K562 (cell line): ENCODE data around the gene ANAPC5. TPM values are rescaled to one million over a fixed set of nuclear protein-coding genes. Genes with fewer than 3 reads are reported as not detected.
A peak's percentile ranks its signal among the peaks of the same experiment; 100 is the strongest.

Source experiments
- CEBPG ChIP-seq, 3 experiments: fragments of 200-800 bp in 1 of 3; sonication (Bioruptor generic) in 1 of 3; sonication (generic) in 1 of 3; formaldehyde crosslinking in 1 of 3; IDR thresholded peaks in 2 of 3; conservative IDR thresholded peaks in 1 of 3; 2 replicates each; pipeline versions ENCODE4 v1.6.1 to v1.8.0; 2016 to 2022; ENCODE audit warnings: missing compliant biosample characterization in 2 of 3, missing genetic modification characterization in 2 of 3, mild to moderate bottlenecking in 1 of 3, missing genetic modification reagents in 1 of 3
- EGR1 ChIP-seq: fragments of 450-650 bp; conservative IDR thresholded peaks from 2 replicates; pipeline ENCODE4 v1.6.1; 2017; ENCODE audit warnings: mild to moderate bottlenecking
- ELF4 ChIP-seq: fragments of 450-650 bp; formaldehyde crosslinking; IDR thresholded peaks from 2 replicates; pipeline ENCODE4 v1.4.0; 2022; ENCODE audit warnings: missing genetic modification characterization
- HCFC1 ChIP-seq: IDR thresholded peaks from 2 replicates; pipeline ENCODE4 v1.6.1; 2012; ENCODE audit warnings: low read depth, low read length, improper control_type of control experiment
- HMGN3 ChIP-seq: IDR thresholded peaks from 2 replicates; pipeline ENCODE4 v1.6.1; 2011; ENCODE audit warnings: borderline replicate concordance, low read depth, mild to moderate bottlenecking, mixed read lengths, low read length; ENCODE audit not compliant: insufficient read length; ENCODE audit errors: extremely low read depth
- MAX ChIP-seq: sonication (generic); formaldehyde crosslinking; IDR thresholded peaks from 2 replicates; pipeline ENCODE4 v1.9.0; 2022; ENCODE audit warnings: mild to moderate bottlenecking, missing genetic modification reagents
- MBD2 ChIP-seq: sonication (generic); IDR thresholded peaks from 2 replicates; pipeline ENCODE4 v1.6.1; 2016; ENCODE audit warnings: low read depth, borderline replicate concordance
- MEF2D ChIP-seq: conservative IDR thresholded peaks from 2 replicates; pipeline ENCODE4 v1.6.1; 2016; ENCODE audit warnings: low read depth, missing genetic modification characterization, missing compliant biosample characterization
- MTF1 ChIP-seq: fragments of 250-450 bp; sonication (Bioruptor Pico); IDR thresholded peaks from 2 replicates; pipeline ENCODE4 v1.9.0; 2021; ENCODE audit warnings: moderate library complexity, mild to moderate bottlenecking, inconsistent platforms, borderline replicate concordance
- NR2C1 ChIP-seq, 2 experiments: fragments of 450-650 bp; IDR thresholded peaks; 2 replicates each; pipeline ENCODE4 v1.6.1; 2017; ENCODE audit warnings: mild to moderate bottlenecking in 2 of 2, antibody characterized with exemption in 1 of 2, inconsistent platforms in 1 of 2, missing compliant biosample characterization in 1 of 2, missing genetic modification characterization in 1 of 2
- NR4A1 ChIP-seq, 2 experiments: fragments of 250-450 bp in 1 of 2; fragments of 450-650 bp in 1 of 2; sonication (Bioruptor Pico) in 1 of 2; IDR thresholded peaks; 2 replicates each; pipeline versions ENCODE4 v1.4.0 to v1.6.1; 2016 to 2020; ENCODE audit warnings: mild to moderate bottlenecking in 2 of 2, missing compliant biosample characterization in 1 of 2, missing genetic modification characterization in 1 of 2, moderate library complexity in 1 of 2
- POLR3G ChIP-seq: IDR thresholded peaks from 2 replicates; pipeline ENCODE4 v1.6.1; 2011; ENCODE audit not compliant: insufficient read length, insufficient replicate concordance; ENCODE audit errors: extremely low read depth
- RBBP5 ChIP-seq: fragments of 200-600 bp; sonication (generic); IDR thresholded peaks from 2 replicates; pipeline ENCODE4 v1.6.1; 2012; ENCODE audit warnings: borderline replicate concordance, mild to moderate bottlenecking, low read length, control low read depth, inconsistent platforms; ENCODE audit not compliant: insufficient read depth, poor library complexity, severe bottlenecking
- RFX7 ChIP-seq: fragments of 250-450 bp; sonication (Bioruptor Pico); IDR thresholded peaks from 2 replicates; pipeline ENCODE4 v1.5.1; 2021; ENCODE audit warnings: mild to moderate bottlenecking
- SIX5 ChIP-seq, 2 experiments: IDR thresholded peaks; 2 replicates each; pipeline ENCODE4 v1.6.1; 2011; ENCODE audit warnings: low read length in 2 of 2, borderline replicate concordance in 1 of 2, low read depth in 1 of 2, mild to moderate bottlenecking in 1 of 2, moderate library complexity in 1 of 2; ENCODE audit not compliant: insufficient read depth in 1 of 2
- SMARCB1 ChIP-seq: IDR thresholded peaks from 2 replicates; pipeline ENCODE4 v1.6.1; 2011; ENCODE audit warnings: improper control_type of control experiment, low read depth; ENCODE audit not compliant: insufficient read length
- SREBF2 ChIP-seq: sonication (generic); formaldehyde crosslinking; IDR thresholded peaks from 2 replicates; pipeline ENCODE4 v1.4.0; 2020; ENCODE audit warnings: mild to moderate bottlenecking, missing genetic modification reagents
- STAT6 ChIP-seq: sonication (generic); formaldehyde crosslinking; IDR thresholded peaks from 2 replicates; pipeline ENCODE4 v1.8.1; 2023; ENCODE audit warnings: mild to moderate bottlenecking, missing genetic modification reagents
- USF1 ChIP-seq: sonication (generic); formaldehyde crosslinking; IDR thresholded peaks from 2 replicates; pipeline ENCODE4 v1.9.0; 2022; ENCODE audit warnings: mild to moderate bottlenecking, missing genetic modification reagents
- ZNF217 ChIP-seq: sonication (generic); formaldehyde crosslinking; IDR thresholded peaks from 2 replicates; pipeline ENCODE4 v1.8.0; 2022; ENCODE audit warnings: mild to moderate bottlenecking, missing genetic modification reagents
- ZNF274 ChIP-seq: IDR thresholded peaks from 2 replicates; pipeline ENCODE4 v1.6.1; 2011; ENCODE audit warnings: low read depth, mild to moderate bottlenecking, low read length, moderate library complexity, borderline replicate concordance
- polyA plus RNA-seq, 8 experiments: library from polyadenylated mRNA; depleted of rRNA in 4 of 8; stranded (reverse) in 5 of 8; unstranded in 3 of 8; fragments of >200 nt; fragmentation: Nextera tagmentation in 2 of 8; fragmentation: Illumina TruSeq in 1 of 8; extraction: Ambion mirVana in 2 of 8; extraction: Trizol in 1 of 8; gene quantifications; 2 replicates each; pipeline versions ENCODE4 v1.2.1 to v1.2.3, GENCODE V29; 2011 to 2014; ENCODE audit warnings: inconsistent platforms in 1 of 8, missing spikeins in 1 of 8
- total RNA-seq, 7 experiments: library from RNA; depleted of rRNA in 6 of 7; stranded (reverse); fragments of >200 nt in 6 of 7; fragmentation: Illumina TruSeq in 2 of 7; extraction: Trizol in 2 of 7; gene quantifications; 2 replicates each; pipeline versions ENCODE4 v1.2.1 to v1.2.3, GENCODE V29; 2011 to 2021; ENCODE audit warnings: low replicate concordance in 1 of 7

Gene ANAPC5
- total and polyA plus RNA-seq, 9 of the 15 experiments (the other 6 are each of a cell fraction or from before 2014, with no cell fraction given): 136 to 315 (median 197) TPM

- TF ChIP-seq STAT6 (CRISPR knock-in tag) (no peak), USF1 (CRISPR knock-in tag) (no peak), EGR1 (peak; percentile 90), SIX5 (IDR thresholded peaks at IDR 0.05; ENCODE audit: borderline replicate concordance in 1 of 2, insufficient read depth in 1 of 2, low read depth in 1 of 2, low read length in 2 of 2) (no peak), CEBPG (CRISPR knock-in tag; IDR thresholded peaks at IDR 0.05) (no peak), CEBPG (tag; conservative IDR thresholded peaks at IDR 0.05 in 1 of 2, IDR thresholded peaks at IDR 0.05 in 1 of 2) (no peak), MBD2 (peak; percentile 30; the same call in 1 of the 2 replicates), ZNF217 (CRISPR knock-in tag) (no peak), MAX (CRISPR knock-in tag) (no peak), RBBP5 (peak; percentile 12), MTF1 (peak; percentile 50; the same call in 1 of the 2 replicates), HCFC1 (no peak), NR4A1 (CRISPR knock-in tag; IDR thresholded peaks at IDR 0.05) (no peak), NR4A1 (tag; IDR thresholded peaks at IDR 0.05) (no peak), HMGN3 (no peak), RFX7 (CRISPR knock-in tag) (no peak), ZNF274 (no peak), SMARCB1 (no peak), SREBF2 (no peak), NR2C1 (IDR thresholded peaks at IDR 0.05) (no peak), NR2C1 (tag; IDR thresholded peaks at IDR 0.05) (no peak), ELF4 (CRISPR knock-in tag) (no peak), POLR3G (no peak), MEF2D (tag) (no peak)
Observed at GRCh38 chr12:121297435-121297991, 54.7 kb downstream of the ANAPC5 start (continued).
